ENCODE measurements around the gene ISL2. TPM values are rescaled to one million over a fixed set of nuclear protein-coding genes. Genes with fewer than 3 reads are reported as not detected.

The ISL2 gene
- total RNA-seq, 1 donor from 2014 or later, result not detected

DNA sequence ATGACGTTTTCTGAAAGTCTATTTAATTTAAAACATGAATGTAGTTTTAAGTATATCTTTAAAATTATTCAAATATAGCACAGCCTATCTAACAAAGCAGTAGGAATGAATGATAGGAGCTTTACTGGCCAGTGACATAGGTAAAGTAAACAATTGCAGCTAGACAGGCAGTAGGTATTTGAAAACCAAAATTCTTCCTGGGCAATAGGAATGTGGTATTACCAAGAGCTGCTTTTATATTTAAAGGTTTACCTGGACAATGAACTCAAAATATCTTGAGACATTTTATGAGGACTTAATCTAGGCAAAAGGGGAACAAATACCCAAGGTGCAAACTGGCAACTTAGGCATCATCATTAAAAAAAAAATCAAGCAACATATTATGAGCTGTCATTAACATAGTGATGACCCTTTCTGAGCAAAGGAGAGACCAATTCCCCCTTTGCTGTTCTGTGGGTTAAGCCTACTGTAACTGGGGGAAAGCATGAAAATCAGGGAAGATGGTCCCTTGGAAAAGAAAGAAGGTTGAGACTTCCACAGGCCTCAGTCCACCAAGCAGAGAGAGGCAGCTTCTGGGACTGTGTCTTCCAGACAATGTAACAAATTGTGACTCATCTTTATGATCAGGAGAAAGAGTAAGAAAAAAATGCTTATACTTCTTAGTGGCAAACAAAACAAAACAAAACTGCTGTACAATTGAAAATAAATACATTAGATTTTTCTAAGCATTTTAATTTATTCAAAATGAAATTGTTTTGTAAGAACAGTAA lies 12.9 kb downstream of the ISL2 start:
- intact Hi-C loops (cut with DNase I), result no loop called here
- Histone ChIP-seq H3K4me3 (no peak overlapping the region), H3K27me3 (peaks cover 28% of the 10 kb centered on the region), H3K27ac (no peak overlapping the region), H3K4me1 (peaks cover 10 to 13% of the 10 kb centered on the region in 2 donors), H3K9me3 (no peaks in the 10 kb centered on the region), H3K36me3 (no peaks in the 10 kb centered on the region)
- TF ChIP-seq, protein P1, sequence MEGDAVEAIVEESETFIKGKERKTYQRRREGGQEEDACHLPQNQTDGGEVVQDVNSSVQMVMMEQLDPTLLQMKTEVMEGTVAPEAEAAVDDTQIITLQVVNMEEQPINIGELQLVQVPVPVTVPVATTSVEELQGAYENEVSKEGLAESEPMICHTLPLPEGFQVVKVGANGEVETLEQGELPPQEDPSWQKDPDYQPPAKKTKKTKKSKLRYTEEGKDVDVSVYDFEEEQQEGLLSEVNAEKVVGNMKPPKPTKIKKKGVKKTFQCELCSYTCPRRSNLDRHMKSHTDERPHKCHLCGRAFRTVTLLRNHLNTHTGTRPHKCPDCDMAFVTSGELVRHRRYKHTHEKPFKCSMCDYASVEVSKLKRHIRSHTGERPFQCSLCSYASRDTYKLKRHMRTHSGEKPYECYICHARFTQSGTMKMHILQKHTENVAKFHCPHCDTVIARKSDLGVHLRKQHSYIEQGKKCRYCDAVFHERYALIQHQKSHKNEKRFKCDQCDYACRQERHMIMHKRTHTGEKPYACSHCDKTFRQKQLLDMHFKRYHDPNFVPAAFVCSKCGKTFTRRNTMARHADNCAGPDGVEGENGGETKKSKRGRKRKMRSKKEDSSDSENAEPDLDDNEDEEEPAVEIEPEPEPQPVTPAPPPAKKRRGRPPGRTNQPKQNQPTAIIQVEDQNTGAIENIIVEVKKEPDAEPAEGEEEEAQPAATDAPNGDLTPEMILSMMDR (IDR thresholded peaks at IDR 0.05), result no peak
- no peak for DNase-seq (ENCODE audit: low spot score in 2 of 2)

DNA sequence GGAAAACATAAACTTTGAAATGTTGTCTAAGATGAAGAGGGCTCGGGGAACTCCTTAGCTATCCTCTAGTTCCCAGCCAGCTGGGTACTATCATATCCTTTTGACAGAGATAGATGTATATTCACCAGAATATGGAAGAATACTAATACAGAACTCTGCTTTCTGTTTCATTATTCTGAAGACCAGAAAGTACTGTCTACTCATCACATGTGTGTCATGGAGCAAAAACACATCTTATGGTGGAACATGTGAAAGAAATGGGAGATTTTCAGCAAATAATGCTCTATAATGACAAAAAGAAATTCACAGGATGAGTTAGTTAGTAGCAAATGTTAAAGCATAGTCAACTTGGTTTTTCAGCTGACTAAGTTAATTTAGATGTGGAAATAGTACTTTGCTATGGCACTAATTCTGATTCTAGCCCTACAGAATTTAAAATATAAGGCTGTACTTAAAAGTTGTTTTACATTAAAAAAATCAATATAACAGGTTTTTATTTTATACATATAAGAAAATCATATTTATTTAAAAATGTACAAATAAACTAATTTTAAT lies 16.5 kb downstream of the ISL2 start:
- Histone ChIP-seq H3K4me1 (no peaks in the 10 kb centered on the region), H3K36me3 (no peaks in the 10 kb centered on the region), H3K9me3 (no peaks in the 10 kb centered on the region), H3K27me3 (no peaks in the 10 kb centered on the region), H3K4me3 (no peak overlapping the region), H3K27ac (no peak overlapping the region)
- TF ChIP-seq, protein P1 (IDR thresholded peaks at IDR 0.05), result no peak
- intact Hi-C loops (cut with DNase I), result no loop called here
- DNase-seq (ENCODE audit: low spot score in 2 of 2), result no peak

DNA sequence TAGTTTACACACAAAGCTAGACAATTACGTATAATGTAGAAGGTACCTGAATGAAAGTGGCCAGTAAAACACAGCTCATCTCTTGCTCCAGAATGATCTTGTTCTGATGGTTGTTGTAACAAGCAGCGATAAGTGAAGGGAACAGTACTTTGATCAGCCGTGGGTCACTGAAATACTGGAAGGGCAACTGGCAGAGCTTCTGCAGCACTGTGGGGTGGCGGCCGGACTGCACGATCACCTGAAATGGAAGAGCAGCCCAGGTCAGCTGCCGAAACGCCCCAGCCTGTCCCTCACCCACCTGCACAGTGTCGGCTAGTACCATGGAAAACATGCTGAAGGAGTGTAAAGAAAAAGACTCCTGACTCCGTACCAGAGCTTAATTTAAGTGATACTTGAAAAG lies 17.3 kb downstream of the ISL2 start:
- Histone ChIP-seq H3K27ac (no peak overlapping the region), H3K4me3 (no peak overlapping the region), H3K9me3 (no peaks in the 10 kb centered on the region), H3K27me3 (no peaks in the 10 kb centered on the region), H3K36me3 (no peaks in the 10 kb centered on the region), H3K4me1 (no peaks in the 10 kb centered on the region)
- DNase-seq (ENCODE audit: low spot score in 2 of 2), result no peak
- intact Hi-C loops (cut with DNase I), result no loop called here
- TF ChIP-seq, protein P1 (IDR thresholded peaks at IDR 0.05), result no peak

DNA sequence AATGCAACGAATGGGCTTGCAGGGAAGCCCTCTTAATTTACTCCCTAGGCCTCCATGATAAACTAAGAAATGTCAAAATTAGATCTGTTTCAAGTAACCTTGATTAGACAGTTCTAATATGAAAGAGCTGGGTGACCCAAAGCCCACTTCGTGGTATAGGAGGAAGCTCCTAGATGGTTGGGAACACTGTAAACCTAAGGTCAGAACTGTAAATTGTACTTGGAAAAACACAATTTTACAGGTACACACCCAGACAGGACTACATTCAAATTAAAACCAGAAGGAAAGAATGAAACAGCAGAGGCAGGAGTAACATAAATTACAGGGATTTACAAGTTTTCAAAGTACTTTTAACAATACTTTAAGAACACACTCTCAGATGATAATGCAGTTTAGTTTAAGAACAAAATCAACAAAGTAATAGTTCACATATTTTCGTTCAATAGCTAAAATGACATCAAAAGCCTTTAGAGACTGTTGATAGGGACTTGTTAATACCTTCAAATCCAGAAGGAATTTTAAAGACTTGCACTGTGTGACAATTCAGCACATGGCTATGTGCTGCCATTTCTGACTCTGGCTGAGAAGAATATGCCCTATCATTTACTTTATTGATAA lies 18.4 kb downstream of the ISL2 start:
- Histone ChIP-seq H3K4me3 (no peak overlapping the region), H3K27ac (no peak overlapping the region), H3K4me1 (no peaks in the 10 kb centered on the region), H3K27me3 (no peaks in the 10 kb centered on the region), H3K36me3 (peaks cover 0 to 4% of the 10 kb centered on the region in 2 donors), H3K9me3 (no peaks in the 10 kb centered on the region)
- TF ChIP-seq, protein P1 (IDR thresholded peaks at IDR 0.05), result no peak
- no peak for DNase-seq (ENCODE audit: low spot score in 2 of 2)
- intact Hi-C loops (cut with DNase I), result no loop called here

DNA sequence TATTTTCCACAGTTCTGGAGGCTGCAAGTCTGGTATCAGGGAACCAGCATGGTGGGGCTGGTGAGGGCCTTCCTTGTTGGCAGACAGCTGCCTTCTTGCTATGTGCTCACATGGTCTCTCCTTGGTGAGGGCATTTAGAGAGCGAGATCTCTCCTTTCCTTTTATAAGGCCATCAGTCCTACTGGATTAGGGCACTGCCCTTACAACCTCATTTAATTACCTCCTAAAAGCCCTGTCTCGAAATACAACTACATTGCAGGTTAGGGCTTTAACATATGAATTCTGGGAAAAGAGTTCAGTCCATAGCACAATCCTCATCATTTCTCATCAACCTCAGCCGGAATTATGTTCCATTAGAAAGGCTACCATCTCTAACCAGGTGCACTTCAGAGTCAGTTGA lies 21.9 kb downstream of the ISL2 start:
- H3K4me1 ChIP-seq, result no peaks in the 10 kb centered on the region
- no peak overlapping the region for H3K4me3 ChIP-seq
- no peaks in the 10 kb centered on the region for H3K9me3 ChIP-seq
- no peaks in the 10 kb centered on the region for H3K27me3 ChIP-seq
- TF ChIP-seq, protein P1 (IDR thresholded peaks at IDR 0.05), result no peak
- intact Hi-C loops (cut with DNase I), result no loop called here
- DNase-seq (ENCODE audit: low spot score in 2 of 2), result no peak
- H3K36me3 ChIP-seq, result peaks cover 0 to 4% of the 10 kb centered on the region in 2 donors
- H3K27ac ChIP-seq, result no peak overlapping the region
